Lower lobe of right lung (tissue), 2 donors: ENCODE results near the gene ARL6IP1. TPM values are rescaled to one million over a fixed set of nuclear protein-coding genes. Genes with fewer than 3 reads are reported as not detected.
"Not testable (repeated sequence)": the region's sequence is repeated elsewhere in the genome, so short reads cannot be mapped to it uniquely, and the experiment has no call there.

Experiments used
- ATAC-seq, 2 donors: fragments of 200-7000 bp; cut with Tn5 transposase; one replicate each; pipeline ENCODE4 v1.9.1; 2020 to 2022; ENCODE audit warnings: mild to moderate bottlenecking in 2 of 2, moderate library complexity in 2 of 2
- DNase-seq: peaks from one replicate; pipeline ENCODE4 v3.0.0-alpha.2; 2020
- H3K27ac ChIP-seq: fragments of 200-600 bp; one replicate; pipeline ENCODE4 v1.8.0; 2022
- H3K27me3 ChIP-seq: fragments of 200-600 bp; one replicate; pipeline ENCODE4 v1.8.0; 2022; ENCODE audit warnings: low read depth
- H3K36me3 ChIP-seq: fragments of 200-600 bp; one replicate; pipeline ENCODE4 v1.8.0; 2022; ENCODE audit warnings: mild to moderate bottlenecking
- H3K4me1 ChIP-seq: fragments of 200-600 bp; one replicate; pipeline ENCODE4 v1.8.0; 2022
- H3K4me3 ChIP-seq: fragments of 200-600 bp; one replicate; pipeline ENCODE4 v1.8.0; 2022; ENCODE audit warnings: mild to moderate bottlenecking
- H3K9me3 ChIP-seq: fragments of 200-600 bp; one replicate; pipeline ENCODE4 v1.8.0; 2022
- CTCF ChIP-seq: fragments of 200-600 bp; IDR thresholded peaks from one replicate; pipeline ENCODE4 v1.8.0; 2022; ENCODE audit warnings: antibody characterized with exemption, mild to moderate bottlenecking
- intact Hi-C: fragments of 100-400 bp; cut with DNase I; formaldehyde crosslinking; loops from one replicate; pipeline ENCODE4 v1.11.0; 2022
- total RNA-seq: library from RNA; stranded (reverse); fragmentation: NEBNext Ultra II Directional; extraction: Animal tissue kit (Norgen Biotek cat#: 25700); gene quantifications from one replicate; pipeline ENCODE4 v1.2.1, GENCODE V29; 2021
- donor health status: DM: no; HTN: yes; CAD: no; lungs with severe emphysema.

ARL6IP1 gene
- total RNA-seq, 1 donor from 2014 or later = 130 TPM

GRCh38 chr16:18783430-18784341 is 17.7 kb downstream of the ARL6IP1 start:
- intact Hi-C loops = no loop called here
- Histone ChIP-seq H3K27me3 (no peaks in the 10 kb centered on the region), H3K4me1 (peaks cover 38% of the 10 kb centered on the region), H3K9me3 (no peaks in the 10 kb centered on the region), H3K27ac (no peak overlapping the region), H3K4me3 (no peak overlapping the region), H3K36me3 (peaks cover 65% of the 10 kb centered on the region)
- TF ChIP-seq CTCF = no peak
- no peak for ATAC-seq
- no peak for DNase-seq

GRCh38 chr16:18782697-18783429 is 18.5 kb downstream of the ARL6IP1 start:
- intact Hi-C loops = no loop called here

GRCh38 chr16:18781232-18781631 is 20.1 kb downstream of the ARL6IP1 start:
- H3K27ac ChIP-seq, H3K27me3 ChIP-seq, DNase-seq, ATAC-seq, H3K4me3 ChIP-seq, H3K9me3 ChIP-seq, intact Hi-C loops: not testable (repeated sequence)
- H3K36me3 ChIP-seq = peaks cover 40% of the 10 kb centered on the region
- peaks cover 13% of the 10 kb centered on the region for H3K4me1 ChIP-seq

More at GRCh38 chr16:18782697-18783429, 18.5 kb downstream of the ARL6IP1 start:
- H3K27me3 ChIP-seq = no peaks in the 10 kb centered on the region
- no peak overlapping the region for H3K4me3 ChIP-seq
- H3K36me3 ChIP-seq = peaks cover 57% of the 10 kb centered on the region
- ATAC-seq (no peak), DNase-seq (no peak)
- H3K4me1 ChIP-seq = peaks cover 30% of the 10 kb centered on the region
- TF ChIP-seq CTCF = no peak
- no peak overlapping the region for H3K27ac ChIP-seq
- H3K9me3 ChIP-seq = no peaks in the 10 kb centered on the region

- intact Hi-C loops, H3K27ac ChIP-seq, DNase-seq, H3K27me3 ChIP-seq, H3K4me1 ChIP-seq, H3K9me3 ChIP-seq, H3K4me3 ChIP-seq: not testable (repeated sequence)
- peak in 1 of 2 donors; percentile 20 for ATAC-seq
- H3K36me3 ChIP-seq = peaks cover 33% of the 10 kb centered on the region
Measured at GRCh38 chr16:18780460-18781026, 20.8 kb downstream of the ARL6IP1 start.

- H3K4me1 ChIP-seq, ATAC-seq, H3K27me3 ChIP-seq, intact Hi-C loops, H3K9me3 ChIP-seq, H3K36me3 ChIP-seq, H3K4me3 ChIP-seq, DNase-seq, H3K27ac ChIP-seq: not testable (repeated sequence)
Measured at GRCh38 chr16:18777664-18778063, 23.7 kb downstream of the ARL6IP1 start.

GRCh38 chr16:18776334-18776733 is 25.0 kb downstream of the ARL6IP1 start:
- DNase-seq, H3K4me3 ChIP-seq, H3K4me1 ChIP-seq, ATAC-seq, H3K9me3 ChIP-seq, H3K27ac ChIP-seq, intact Hi-C loops, H3K36me3 ChIP-seq, H3K27me3 ChIP-seq: not testable (repeated sequence)

- H3K36me3 ChIP-seq, H3K27me3 ChIP-seq, intact Hi-C loops, H3K4me1 ChIP-seq, H3K9me3 ChIP-seq, DNase-seq, ATAC-seq, H3K4me3 ChIP-seq, H3K27ac ChIP-seq: not testable (repeated sequence)
Measured at GRCh38 chr16:18774651-18775050, 26.7 kb downstream of the ARL6IP1 start.

- H3K4me3 ChIP-seq, H3K4me1 ChIP-seq, H3K27me3 ChIP-seq, H3K9me3 ChIP-seq, H3K36me3 ChIP-seq, intact Hi-C loops, ATAC-seq, DNase-seq, H3K27ac ChIP-seq: not testable (repeated sequence)
Measured at GRCh38 chr16:18772171-18772570, 29.2 kb downstream of the ARL6IP1 start.

- intact Hi-C loops, H3K27me3 ChIP-seq, ATAC-seq, H3K4me1 ChIP-seq, DNase-seq, H3K36me3 ChIP-seq, H3K9me3 ChIP-seq, H3K4me3 ChIP-seq, H3K27ac ChIP-seq: not testable (repeated sequence)
Measured at GRCh38 chr16:18770336-18770962, 30.9 kb downstream of the ARL6IP1 start.

GRCh38 chr16:18767217-18767616 is 34.1 kb downstream of the ARL6IP1 start:
- H3K4me3 ChIP-seq, H3K9me3 ChIP-seq, H3K4me1 ChIP-seq, H3K27me3 ChIP-seq, DNase-seq, H3K36me3 ChIP-seq, intact Hi-C loops, H3K27ac ChIP-seq, ATAC-seq: not testable (repeated sequence)

GRCh38 chr16:18762713-18763112 is 38.6 kb downstream of the ARL6IP1 start:
- ATAC-seq, H3K27ac ChIP-seq, DNase-seq, H3K9me3 ChIP-seq, H3K36me3 ChIP-seq, H3K4me1 ChIP-seq, H3K4me3 ChIP-seq, H3K27me3 ChIP-seq, intact Hi-C loops: not testable (repeated sequence)
